Astrocyte of the cerebellum (primary cell): ENCODE data around the gene GSTO1.

Source experiments
- DNase-seq: peaks from one replicate; pipeline ENCODE4 v3.0.0-alpha.2; 2011; ENCODE audit warnings: low read depth
- H3K4me3 ChIP-seq: 2 replicates; pipeline ENCODE4 v1.5.1; 2011; ENCODE audit warnings: mild to moderate bottlenecking, low read depth, low read length, moderate library complexity
- in situ Hi-C: cut with HindIII; loops from 2 replicates; pipeline ENCODE4 v1.10.0; 2017; ENCODE audit warnings: low sequenced_read_pairs
- TF ChIP-seq, protein P1 (sequence below): IDR thresholded peaks from 2 replicates; pipeline ENCODE4 v1.5.1; 2012; ENCODE audit warnings: low read length, low read depth, moderate library complexity, mild to moderate bottlenecking; ENCODE audit errors: missing control alignments

The GSTO1 gene

DNA sequence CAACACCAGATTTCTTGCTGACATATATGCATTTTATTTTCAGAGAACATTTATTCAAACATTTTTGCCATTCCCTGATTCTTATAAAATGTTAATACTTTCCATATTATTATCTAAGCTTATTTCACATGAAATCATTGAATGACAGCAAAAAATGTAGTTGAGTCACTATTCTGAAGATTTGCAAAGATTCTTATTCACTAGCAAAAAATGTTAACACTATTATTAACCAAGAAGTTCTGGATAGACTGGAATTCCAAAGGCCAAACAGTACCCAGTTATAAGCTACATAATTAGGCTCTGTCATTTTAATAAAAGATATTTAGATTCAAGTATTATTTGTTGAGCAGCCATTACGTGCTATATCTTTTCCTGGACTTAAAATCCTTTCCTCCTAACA lies 18.6 kb downstream of the GSTO1 start:
- in situ Hi-C loops: no loop called here
- DNase-seq: no peak
- no peak overlapping the region for H3K4me3 ChIP-seq
- TF ChIP-seq, protein P1, sequence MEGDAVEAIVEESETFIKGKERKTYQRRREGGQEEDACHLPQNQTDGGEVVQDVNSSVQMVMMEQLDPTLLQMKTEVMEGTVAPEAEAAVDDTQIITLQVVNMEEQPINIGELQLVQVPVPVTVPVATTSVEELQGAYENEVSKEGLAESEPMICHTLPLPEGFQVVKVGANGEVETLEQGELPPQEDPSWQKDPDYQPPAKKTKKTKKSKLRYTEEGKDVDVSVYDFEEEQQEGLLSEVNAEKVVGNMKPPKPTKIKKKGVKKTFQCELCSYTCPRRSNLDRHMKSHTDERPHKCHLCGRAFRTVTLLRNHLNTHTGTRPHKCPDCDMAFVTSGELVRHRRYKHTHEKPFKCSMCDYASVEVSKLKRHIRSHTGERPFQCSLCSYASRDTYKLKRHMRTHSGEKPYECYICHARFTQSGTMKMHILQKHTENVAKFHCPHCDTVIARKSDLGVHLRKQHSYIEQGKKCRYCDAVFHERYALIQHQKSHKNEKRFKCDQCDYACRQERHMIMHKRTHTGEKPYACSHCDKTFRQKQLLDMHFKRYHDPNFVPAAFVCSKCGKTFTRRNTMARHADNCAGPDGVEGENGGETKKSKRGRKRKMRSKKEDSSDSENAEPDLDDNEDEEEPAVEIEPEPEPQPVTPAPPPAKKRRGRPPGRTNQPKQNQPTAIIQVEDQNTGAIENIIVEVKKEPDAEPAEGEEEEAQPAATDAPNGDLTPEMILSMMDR: no peak

DNA sequence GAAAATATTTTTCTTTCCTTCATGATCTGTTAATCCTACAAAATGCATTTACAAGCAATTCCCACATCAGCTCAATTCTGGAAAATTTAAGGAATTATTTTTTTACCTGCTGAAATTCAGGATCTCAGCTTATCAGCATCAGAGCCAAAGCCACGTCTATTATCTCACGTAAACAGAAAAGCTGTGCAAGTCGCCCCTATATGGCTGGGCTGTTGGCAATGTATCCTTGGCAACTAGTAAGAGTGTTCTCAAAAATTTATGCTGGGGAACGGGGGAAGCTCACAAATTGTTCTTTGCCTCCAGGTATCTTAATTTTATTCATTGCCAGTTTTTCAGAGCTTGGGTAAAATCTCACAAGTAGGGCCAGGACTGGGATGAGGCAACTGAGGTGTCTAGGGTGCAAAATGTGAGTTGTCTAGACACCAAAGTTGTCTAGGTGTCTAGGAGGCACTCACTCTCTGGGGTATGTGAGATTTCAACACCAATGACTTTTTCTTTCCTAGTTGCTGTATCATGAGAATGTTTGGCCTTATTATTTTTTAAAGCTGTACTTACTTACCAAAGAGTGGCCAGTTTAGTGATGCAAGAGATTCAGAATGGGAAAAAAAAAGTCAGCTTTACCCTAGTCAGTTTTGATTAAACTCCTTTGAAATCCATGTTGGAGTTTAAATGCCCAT lies 19.3 kb downstream of the GSTO1 start:
- DNase-seq: no peak
- in situ Hi-C loops: no loop called here
- H3K4me3 ChIP-seq: no peak overlapping the region
- TF ChIP-seq, protein P1: no peak

DNA sequence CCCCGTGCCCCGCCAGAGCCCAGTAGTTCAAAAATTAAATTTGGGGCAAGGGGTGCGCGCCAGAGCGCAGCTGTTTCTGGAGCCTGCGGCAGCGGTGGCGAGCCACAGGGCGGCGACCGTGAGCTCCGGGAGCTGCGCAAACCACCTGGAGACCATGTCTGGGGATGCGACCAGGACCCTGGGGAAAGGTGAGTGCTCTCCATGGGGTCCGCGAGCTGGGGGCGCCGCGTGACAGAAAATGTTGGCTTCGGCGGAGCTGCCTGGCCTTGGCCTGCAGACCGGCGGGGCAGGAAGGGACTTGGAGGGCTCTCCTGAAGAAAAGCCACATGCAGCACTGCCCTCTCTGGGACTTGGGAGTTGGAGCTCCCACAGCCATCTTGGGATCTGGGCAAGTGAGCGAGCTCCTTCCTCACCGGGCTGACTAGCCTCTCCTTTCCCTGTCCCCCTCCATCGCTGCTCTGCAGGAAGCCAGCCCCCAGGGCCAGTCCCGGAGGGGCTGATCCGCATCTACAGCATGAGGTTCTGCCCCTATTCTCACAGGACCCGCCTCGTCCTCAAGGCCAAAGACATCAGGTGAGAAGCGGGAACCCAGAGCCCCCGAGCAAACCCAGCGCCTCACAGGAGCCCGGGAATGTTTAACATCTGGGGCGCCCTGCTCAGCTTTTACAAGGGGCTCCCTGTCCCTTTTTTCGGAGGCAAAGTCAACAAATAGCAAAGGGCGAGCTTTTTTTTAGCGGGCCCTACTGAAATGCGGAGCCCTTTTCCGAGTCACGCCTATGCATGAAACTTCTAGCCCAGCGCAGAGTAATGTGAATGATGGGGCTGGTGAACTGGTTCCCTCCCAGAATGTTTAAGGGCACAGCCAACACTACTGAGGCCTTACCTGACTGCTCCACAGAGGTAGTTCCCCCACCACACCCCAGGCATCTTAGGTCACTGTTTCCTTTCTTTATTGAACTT lies 20.4 kb downstream of the GSTO1 start:
- in situ Hi-C loops: no loop called here
- DNase-seq: no peak
- H3K4me3 ChIP-seq: peak overlapping the region; percentile 39
- TF ChIP-seq, protein P1: peak; percentile 94

DNA sequence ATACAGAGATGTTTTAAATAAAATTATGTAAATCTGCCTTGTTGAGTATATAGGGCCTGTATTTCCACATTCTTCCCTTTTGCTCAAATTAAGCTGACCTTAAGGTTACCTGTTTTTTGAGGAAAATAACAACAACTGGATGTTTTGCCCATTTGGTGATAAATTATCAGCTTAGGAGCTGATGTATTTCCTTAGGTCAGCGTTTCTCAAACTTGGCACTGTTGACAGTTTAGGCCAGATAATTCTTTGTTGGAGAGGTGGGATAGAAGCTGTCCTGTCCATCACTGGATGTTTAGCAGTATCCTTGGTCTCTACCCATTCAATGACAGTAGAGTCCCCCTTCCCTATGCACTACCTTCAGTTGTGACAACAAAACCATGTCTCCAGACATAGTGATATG lies 21.5 kb downstream of the GSTO1 start:
- TF ChIP-seq, protein P1: no peak
- no peak for DNase-seq
- in situ Hi-C loops: no loop called here
- no peak overlapping the region for H3K4me3 ChIP-seq

DNA sequence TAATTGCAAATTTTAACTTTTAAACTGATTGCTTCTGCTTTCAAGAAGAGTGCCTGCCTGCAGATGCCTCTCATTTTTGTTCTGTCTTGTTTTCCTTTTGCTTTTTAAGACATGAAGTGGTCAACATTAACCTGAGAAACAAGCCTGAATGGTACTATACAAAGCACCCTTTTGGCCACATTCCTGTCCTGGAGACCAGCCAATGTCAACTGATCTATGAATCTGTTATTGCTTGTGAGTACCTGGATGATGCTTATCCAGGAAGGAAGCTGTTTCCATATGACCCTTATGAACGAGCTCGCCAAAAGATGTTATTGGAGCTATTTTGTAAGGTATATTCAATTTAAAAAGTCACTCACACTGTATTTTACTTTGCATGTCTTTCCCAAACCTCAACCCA lies 23.1 kb downstream of the GSTO1 start:
- DNase-seq: no peak
- TF ChIP-seq, protein P1: no peak
- in situ Hi-C loops: no loop called here
- H3K4me3 ChIP-seq: no peak overlapping the region

DNA sequence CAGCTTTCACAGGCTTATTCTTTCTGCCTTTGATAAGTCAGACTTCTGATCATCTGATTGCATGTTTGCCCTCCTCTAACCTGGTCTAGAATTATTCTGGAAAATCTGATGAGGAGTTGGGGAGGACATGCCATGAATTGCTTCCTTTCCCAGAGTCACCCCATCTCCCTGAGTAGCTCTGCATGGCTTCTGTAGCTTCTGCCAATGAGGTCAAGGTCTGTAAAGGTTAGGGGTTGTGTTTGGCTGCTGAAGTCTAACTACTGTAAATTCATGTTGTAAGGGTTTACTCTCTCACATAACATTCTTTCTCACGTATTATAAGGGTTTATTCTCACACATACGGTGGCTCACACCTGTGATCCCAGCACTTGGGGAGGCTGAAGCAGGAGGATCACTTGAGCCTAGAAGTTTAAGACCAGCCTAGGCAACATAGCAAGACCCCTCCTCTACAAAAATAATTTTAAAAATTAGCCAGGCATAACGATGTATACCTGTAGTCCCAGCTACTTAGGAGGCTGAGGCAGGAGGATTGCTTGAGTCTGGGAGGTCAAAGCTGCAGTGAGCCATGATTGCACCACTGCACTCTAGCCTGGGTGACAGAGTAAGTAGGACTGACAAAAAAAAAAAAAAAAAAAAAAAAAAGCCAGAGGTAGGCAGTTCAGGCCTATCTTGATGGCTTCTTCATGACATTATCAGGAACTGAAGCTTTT lies 25.0 kb downstream of the GSTO1 start:
- in situ Hi-C loops: no loop called here
- no peak for DNase-seq
- no peak overlapping the region for H3K4me3 ChIP-seq

More for the DNA sequence above, 25.0 kb downstream of the GSTO1 start:
- TF ChIP-seq, protein P1: no peak
